Stimulated activated CD4-positive, alpha-beta T cell treated with anti-CD3 and anti-CD28 coated beads, Interleukin-12 subunit alpha, Interleukin-12 subunit beta, amount 100 ng/mL, for 48 hours (primary cell): ENCODE results near the gene FAM124A.
A peak's percentile ranks its signal among the peaks of the same experiment; 100 is the strongest.
"Not testable (repeated sequence)": the region's sequence is repeated elsewhere in the genome, so short reads cannot be mapped to it uniquely, and the experiment has no call there.

Experiments
- DNase-seq, 3 donors: peaks; one replicate each; pipeline ENCODE4 v3.0.0-alpha.2; 2020; ENCODE audit warnings: low read depth in 2 of 3, low spot score in 1 of 3

Gene FAM124A

DNA sequence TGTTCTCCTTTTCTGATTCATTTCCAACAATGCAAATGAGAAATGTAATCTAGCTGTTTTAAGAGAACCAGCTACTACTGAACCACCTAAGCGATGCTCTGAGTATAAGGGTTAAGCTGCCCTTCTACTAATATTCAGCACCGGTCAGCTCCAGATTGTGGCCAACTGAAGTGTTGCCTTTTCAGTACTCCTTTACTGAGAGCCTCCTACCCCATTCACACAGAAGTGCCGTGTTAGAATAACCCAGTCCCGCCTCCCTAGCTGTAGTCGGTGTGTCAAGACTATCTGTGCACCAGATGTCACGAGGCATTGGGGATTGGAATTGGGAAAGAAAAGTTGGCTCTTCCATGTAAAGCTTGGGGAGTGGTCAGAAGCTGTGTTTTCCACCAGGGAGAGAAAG lies 45.4 kb downstream of the FAM124A start:
- DNase-seq: no peak

DNA sequence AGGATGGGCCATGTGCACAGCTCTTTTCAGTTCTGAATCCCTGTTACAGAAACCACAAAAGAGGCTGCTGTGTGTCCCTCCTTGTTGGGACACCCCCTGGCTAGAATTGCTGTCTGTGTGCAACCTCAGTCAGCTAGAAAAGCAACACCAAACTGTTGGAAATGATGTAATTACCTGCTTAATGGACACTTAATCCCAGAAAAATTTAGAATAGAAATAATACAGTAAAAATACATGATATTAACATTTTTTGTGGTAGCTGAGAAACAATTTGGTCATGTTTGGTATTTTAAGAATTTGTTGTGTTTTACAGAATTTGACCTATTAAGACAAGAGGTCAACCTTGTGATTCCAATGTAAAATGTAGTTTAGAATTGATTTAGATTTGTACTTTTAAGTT lies 46.8 kb downstream of the FAM124A start:
- DNase-seq: no peak

DNA sequence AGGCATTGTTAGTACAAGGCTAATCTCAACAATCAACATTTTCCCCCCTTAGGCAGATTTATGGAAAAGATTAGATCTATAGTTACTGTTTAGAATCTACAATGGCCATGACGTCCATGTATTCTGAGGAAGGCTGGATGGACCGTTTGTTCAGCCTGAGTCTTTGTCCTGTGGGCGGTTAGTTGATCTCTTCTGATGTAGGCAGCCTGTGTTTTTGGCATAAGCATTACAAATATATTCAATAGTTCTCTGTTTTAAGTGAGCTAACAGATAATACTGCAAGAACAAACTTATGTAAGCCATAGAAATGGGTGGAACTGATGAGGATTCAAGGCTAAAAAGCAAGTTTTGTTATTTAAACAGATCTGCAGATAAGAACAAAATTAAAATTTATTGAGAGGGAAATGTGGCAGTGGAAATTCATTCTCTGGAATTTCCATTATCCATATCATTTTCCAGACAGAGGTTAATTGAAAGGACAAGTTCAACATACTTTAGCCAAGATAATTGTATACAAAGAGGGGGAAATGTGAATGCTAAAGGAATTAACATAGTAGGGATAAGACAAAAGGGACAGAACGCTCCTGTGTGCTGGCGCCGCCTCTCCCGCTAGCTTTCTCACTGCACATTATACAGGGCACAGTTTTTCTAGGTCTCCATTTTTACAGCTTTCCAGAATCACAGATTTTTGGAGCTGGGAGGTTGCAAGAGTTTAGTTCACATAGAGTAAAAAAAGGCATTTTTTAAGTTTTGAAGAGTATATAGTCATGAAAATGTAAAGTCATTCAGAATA lies 48.6 kb downstream of the FAM124A start:
- DNase-seq: no peak

DNA sequence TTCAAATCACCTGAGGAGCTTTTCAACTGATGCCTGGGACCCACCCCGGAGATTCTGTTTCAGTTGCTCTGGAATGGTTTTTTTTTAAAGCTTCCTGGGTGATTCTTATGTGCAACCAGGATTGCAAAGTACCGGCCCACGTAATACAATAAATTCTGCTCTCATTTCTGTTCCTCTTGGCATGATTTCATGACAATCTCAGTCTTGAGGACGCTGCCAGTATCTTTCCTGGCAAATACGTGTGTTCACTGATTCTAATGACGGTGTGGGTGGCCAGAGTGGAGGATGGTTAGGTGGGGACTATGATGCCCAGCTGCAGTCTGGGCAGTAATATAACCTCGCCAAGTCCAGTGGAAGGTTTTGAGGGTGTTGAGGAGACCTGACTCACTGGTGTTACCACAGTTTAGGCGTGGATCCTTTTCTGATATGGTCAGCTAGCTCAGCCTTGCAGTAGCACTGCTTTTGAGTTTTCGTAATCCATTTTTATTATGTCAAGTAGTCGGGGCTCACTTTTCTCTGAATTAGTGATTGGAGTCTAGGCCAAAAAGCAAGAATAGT lies 49.4 kb downstream of the FAM124A start:
- no peak for DNase-seq

DNA sequence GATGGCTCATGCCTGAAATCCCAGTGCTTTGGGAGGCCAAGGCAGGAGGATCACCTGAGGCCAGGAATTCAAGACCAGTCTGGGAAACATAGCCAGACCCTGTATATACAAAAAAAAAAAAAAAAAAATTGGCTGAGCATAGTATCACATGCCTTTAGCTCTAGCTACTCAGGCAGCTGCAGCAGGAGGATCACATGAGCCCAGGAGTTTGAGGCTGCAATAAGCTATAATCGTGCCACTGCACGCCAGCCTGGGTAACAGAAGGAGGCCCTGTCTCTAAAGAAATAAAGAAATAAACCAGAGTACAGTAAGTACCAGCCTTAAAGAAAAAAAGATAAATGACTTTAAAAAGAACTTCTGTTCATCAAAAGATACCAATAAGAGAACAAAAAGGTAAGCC lies 52.9 kb downstream of the FAM124A start:
- DNase-seq: no peak

DNA sequence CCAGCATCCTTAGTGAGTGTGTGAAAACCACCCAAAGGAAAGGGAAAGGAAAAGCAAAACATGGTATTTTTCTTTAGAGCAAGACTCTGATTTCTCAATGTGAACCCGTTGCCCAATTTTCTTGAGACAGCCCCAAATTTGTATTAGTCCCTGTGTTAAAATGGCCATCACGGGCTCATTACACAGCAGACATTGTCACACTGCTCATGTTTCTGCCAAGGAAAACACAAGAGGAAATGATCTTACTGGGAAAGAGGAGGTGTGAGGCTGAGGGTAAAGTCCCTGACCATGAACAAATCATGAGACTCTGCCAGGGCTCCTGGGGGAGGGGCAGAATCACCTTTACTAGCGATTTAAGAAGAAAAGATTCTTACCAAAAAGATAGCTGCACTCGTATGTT lies 54.4 kb downstream of the FAM124A start:
- DNase-seq: no peak

DNA sequence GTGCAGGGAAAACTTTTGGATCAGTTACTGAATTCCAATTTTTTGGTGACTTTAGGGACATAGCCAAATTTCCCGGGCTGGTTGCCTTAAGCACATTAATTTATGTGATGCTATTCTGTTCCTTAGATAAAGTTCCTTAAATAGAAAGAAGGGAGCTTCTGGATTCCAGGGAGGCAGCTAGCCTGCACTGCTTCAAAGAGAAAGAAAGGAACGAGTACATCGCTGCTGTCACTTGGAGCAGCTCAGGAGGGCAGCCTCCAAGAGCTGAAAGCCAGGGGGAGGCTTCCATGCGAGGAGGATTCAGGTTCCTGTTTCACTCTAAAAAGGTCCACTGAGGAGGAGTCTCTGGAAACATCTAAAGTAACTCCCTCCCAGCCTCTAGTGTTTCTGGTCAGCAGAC lies 55.7 kb downstream of the FAM124A start:
- no peak for DNase-seq

DNA sequence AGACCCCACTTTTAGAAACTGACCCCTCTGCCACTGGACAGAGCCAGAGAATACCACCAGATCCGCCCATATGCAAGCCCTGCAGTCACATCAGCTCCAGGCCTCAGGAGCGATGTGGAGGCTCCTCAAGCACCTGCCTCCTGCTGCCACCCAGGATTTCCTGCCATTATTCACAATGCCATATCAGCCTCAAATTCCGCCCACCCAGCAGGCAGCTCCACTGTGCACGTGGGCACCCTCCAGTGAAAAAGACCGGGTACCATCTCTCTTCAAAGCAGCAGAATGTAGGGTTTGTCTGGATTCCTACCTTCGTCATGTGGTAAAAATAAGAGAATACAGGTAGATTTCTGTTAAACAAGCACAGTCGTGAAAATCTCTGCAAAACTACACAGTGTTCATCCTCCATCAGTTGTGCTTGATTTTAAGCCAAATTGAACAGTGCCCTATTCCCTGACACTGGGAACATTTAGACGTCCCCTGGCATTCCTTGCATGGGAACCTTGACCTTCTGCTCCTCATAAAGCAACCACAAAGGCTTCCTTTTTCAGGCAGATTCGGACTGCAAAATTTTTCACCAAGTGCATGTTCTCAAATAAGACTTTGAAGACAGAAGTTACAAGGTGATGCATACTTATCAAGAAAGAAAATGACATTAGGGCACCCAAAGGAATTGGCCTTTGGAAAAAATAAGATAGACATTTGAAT lies 56.4 kb downstream of the FAM124A start:
- DNase-seq: no peak

DNA sequence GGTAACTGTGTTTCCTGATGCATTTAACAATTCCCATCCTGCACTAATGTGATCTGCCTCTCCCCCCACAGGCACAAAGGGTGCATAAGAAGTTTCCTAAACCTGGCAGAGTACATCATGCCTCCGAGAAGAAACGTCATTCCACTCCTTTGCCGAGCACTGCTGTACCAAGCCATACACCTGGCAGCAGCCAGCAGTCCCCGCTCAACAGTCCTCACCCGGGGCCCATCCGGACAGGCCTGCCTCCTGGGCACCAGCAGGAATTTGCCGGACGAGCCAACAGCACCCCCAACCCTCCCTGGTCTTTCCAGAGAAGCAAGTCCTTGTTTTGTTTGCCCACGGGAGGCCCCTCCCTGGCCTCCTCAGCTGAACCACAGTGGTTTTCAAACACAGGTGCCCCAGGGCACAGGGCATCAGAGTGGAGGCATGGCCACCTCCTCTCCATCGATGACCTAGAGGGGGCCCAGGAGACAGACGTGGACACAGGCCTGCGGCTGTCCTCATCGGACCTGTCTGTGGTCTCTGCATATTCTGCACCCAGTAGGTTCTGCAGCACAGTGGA lies 58.3 kb downstream of the FAM124A start:
- DNase-seq: no peak

DNA sequence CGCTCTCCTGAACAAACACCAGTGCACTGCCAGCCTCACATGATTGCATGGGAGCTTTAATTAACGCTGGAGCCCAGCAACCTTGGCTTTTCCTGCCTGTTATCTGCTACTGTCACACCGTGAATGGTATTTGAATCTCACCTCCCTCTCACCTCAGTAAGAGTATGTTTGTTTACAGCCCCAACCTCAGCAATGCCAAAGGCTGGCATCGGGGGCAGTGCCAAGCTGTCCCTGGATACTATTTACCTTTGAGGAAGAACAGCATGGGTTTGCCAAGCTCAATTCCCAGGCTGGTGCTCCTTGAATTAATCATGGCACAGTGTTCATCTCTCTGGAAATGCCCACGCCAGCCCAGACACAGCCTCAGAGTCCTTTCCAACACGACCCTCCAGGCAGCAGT lies 60.1 kb downstream of the FAM124A start:
- no peak for DNase-seq

DNA sequence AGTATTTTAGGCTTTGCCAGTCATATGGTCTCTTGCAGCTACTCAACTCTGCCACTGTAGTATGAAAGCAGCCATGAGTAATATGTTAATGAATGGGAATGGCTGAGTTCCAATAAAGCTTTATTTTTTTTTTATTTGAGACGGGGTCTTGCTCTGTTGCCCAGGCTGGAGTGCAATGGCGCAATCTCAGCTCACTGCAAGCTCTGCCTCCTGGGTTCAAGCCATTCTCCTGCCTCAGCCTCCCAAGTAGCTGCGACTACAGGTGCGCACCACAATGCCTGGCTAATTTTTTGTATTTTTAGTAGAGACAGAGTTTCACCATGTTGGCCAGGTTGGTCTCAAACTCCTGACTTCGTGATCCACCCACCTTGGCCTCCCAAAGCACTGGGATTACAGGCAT lies 60.7 kb downstream of the FAM124A start:
- not testable (repeated sequence) for DNase-seq

DNA sequence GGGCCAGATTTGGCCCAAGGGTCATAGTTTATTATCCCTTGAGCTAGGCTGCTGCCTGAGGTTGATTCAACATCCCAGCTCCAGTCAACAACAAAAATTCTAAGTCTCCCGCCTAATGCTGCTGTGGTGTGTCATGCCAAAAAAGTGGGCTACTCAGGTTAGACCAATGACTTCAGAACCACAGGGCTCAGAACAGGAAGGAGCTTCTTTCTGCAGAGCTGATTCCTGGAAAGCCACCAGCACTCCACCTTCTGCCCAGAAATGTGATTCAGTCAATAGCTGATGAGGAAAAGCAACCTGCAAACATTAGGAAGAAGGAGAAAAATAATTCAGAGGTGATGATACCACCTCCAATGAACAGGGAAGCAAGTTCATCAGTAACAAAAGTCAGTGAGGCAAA lies 61.2 kb downstream of the FAM124A start:
- no peak for DNase-seq

DNA sequence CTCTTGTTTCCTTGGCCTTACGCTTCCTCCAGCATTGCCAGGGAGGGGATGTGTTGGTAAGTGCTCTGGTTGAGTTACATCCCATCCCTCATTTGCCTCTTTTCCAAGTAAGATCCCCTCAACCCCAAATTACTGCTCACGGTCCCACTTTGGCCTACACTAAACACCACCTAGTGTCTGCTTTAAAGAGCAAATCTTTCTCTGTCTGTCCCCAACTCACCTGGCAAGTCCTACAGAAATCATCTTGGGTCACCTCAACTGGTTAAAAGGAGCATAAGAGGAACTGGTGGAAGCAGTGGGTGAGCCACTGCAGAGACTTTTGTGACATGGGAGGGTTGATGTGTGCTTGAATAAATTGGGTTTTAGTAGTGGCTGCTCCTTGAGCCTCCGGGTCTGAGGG lies 62.1 kb downstream of the FAM124A start:
- DNase-seq: no peak

DNA sequence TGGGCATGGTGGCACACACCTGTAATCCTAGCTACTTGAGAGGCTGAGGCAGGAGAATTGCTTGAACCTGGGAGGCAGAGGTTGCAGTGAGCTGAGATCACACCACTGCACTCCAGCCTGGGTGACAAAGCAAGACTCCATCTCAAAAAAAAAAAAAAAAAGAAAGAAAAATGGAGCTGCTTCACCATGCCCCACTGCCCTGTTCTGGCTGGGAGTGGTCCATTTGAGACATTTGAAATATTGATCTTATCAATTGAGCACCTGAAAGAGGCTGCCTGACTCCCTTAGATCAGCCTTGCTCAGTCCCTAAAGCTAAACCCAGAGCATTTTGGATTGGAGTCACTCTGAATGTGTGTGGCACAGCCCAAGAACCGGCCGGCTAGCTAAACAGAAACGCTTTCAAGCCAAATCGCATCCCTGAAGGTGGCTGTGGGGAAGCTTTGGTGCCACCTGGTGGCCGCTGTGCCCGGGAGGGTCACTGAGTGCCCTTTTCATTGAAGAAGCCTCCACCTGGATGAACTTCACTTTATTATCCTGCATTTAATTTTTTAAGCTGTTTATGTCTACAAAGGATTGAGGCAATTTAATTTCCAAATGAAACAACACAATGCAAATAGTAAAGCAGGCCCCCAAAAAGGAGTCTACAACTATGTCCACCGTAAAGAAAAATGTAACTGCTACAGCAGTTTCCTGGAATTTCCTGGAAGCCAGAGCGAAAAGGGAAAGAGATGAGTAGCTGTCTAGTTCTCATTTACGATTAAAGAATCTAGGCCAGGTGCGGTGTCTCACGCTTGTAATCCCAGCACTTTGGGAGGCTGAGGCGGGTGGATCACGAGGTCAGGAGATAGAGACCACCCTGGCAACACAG lies 64.2 kb downstream of the FAM124A start:
- DNase-seq: peak; percentile 61 to 78 (median 69)

DNA sequence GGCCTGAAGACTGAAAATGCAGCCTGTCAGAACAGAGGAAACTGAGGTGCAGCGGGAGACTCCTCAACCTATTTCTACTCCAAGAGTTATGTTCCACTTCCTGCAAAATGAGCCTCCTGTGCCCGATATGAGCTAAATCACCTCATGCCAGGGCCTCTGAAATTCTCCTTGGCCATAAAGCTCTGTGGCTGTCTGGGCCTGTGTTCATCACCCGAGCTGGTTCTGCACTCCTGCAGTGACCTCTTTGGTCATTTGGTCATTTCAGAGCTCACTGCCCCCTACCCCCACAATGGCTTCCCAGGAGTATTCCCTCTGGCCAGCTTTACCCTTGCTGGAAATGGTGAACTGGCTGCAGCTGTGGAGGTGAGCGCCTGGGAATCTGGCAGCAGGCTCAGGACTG lies 65.6 kb downstream of the FAM124A start:
- DNase-seq: no peak

DNA sequence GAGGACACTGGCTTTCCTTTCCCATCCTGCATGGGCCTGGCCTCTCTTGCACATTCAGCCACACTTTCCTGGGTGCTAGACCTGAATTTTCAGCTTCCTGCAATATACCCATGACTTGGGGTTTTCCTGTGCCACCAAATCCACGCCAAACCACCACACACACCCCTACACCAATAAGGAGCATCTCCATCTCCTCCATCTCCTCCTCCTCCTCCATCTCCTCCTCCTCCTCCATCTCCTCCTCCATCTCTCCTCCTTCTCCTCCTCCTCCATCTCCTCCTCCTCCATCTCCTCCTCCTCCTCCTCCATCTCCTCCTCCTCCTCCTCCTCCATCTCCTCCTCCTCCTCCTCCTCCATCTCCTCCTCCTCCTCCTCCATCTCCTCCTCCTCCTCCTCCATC lies 66.1 kb downstream of the FAM124A start:
- DNase-seq: not testable (repeated sequence)

DNA sequence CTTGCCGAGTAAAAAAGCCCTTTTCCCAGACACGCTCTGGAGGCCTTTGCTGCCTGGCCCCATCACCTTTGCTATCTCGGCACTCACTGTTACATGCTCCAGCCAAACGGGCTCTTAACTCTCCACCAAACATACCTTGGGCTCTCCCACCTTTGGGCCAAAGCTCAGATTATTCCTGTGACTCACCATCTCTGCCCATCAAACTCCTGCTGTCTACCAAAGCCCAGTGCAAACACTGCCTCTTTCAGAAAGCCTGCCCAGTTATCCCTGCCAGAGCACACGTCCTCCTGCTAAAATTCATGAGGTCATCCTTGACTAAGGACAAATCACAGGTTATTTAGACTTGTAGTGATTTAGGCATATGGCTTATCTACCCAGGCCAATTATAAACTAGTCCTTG lies 69.1 kb downstream of the FAM124A start:
- no peak for DNase-seq

DNA sequence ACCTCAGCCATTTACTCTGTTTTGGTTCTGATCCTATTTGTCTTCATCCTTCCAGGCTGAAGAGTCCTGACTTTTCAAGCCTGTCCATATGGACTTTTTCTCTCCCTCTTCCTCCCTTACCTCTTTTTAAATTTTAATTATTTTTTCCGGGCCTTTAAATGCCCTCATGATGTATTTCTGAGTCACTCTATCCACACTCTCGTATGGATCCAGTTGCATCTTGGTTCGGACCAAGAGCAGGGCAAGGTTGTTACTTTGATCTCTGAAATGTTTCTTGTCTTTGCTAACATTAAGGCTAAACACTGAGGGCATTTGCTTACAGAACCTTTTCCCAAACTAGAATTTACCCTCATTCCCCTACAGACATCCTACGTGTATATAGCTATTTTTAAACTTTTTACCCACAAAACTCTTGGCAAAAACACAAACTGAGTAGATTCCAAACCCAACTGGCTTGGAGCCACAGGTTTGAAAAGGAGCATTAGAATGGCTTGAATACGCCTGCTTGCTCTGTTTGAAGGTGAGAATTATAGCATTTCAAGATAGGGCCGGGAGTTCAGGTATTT lies 69.9 kb downstream of the FAM124A start:
- DNase-seq: no peak

DNA sequence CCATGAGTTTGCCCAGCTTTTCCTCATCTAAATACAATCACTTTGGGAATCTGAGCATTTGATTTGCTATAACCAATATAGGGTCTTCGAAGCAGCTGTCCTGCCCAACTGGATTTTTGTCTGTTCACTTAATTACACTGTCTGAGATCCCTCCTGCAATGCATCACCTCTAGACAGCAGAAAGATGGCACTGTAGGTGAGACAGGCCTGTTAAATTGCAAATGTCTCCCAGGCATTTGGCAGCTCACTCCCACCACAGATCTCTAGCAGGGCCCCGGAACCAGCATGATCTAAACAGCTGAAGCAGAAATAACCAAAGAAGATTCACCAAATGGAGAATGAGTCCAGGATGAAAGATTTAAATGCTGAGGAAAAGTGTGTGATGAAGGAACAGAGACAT lies 75.4 kb downstream of the FAM124A start:
- no peak for DNase-seq

DNA sequence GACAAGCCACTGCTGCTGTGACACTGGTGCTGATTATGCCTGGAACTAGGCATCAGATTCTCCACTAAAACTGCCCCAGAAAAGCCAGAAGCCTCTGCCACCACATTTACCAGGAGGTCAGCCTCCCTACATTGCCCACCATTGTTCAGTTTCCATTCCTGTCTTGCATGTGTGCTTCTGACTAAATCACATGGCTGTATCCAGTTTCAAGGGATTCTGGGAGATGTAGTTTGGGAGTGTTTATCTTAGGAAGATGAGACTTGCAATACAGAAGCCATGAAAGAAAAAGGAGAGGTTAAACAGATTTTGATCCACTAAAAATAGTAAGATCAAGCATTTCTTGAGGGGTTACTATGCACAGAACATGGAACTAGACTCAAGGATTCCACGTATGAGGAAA lies 76.6 kb downstream of the FAM124A start:
- DNase-seq: no peak

DNA sequence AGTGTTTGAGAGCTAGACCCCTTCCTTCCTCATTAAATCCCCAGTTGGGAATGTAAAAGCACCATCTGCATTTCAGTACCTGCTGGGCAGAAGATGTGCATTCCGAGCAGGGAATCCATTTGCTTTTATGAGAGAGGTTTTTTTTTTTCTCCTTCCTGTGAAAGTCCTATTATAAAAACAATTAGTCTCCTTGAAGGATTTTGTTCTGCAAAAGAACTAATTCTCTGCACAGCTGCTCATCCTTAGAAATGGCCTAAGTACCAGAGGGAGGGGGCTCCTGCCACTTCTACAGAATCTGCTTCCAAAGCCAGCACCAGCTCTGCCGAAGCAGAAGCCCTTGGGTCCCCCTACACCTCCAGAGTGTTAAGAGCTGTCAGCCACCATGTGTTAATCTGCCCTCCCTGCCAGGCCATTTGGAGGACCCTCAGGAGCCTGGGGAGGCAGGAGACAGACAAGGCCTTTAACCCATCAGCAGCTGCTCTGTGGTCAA lies 80.9 kb downstream of the FAM124A start:
- no peak for DNase-seq
